ENCODE measurements around the gene SLC13A5.

- TF ChIP-seq ATF2 (CRISPR knock-in tag; IDR thresholded peaks at IDR 0.05): no peak
- TF ChIP-seq POLR2A (conservative IDR thresholded peaks at IDR 0.05): no peak
Measured at GRCh38 chr17:6729531-6729930, 16.4 kb upstream of the SLC13A5 start.
